PC-3 (cell line): ENCODE results near the gene ANK2. TPM values are rescaled to one million over a fixed set of nuclear protein-coding genes. Genes with fewer than 3 reads are reported as not detected.

Source experiments
- ATAC-seq: fragments of 200-7000 bp; cut with Tn5 transposase; 2 replicates; pipeline ENCODE4 v1.9.1; 2020; ENCODE audit warnings: mild to moderate bottlenecking, moderate library complexity
- BruUV-seq: library from RNA; stranded (reverse); fragments of 400-500 nt; replicated peaks from 2 replicates; lab custom pipeline; 2021; lab: Mats Ljungman, UMichigan
- CTCF ChIA-PET: fragments of 300-600 bp; sonication (Branson Sonifier 250); formaldehyde crosslinking; loops from one replicate; lab custom pipeline; 2022; ENCODE audit warnings: antibody characterized with exemption; lab: Charles Lee
- POLR2A ChIA-PET: fragments of 300-600 bp; sonication (Branson Sonifier 250); formaldehyde crosslinking; loops from one replicate; lab custom pipeline; 2022; ENCODE audit warnings: antibody characterized with exemption; ENCODE audit not compliant: unreplicated experiment; lab: Charles Lee
- DNase-seq: peaks from one replicate; pipeline ENCODE4 v3.0.0-alpha.2; 2015
- H2AFZ ChIP-seq: fragments of 300-600 bp; sonication (generic); 2 replicates; pipeline ENCODE4 v1.6.0; 2016; ENCODE audit warnings: antibody characterized with exemption, low read length
- H3F3A ChIP-seq: fragments of 300-600 bp; sonication (generic); one replicate; pipeline ENCODE4 v1.6.0; 2017; ENCODE audit warnings: antibody characterized with exemption, low read length, control low read depth, mild to moderate bottlenecking; ENCODE audit not compliant: unreplicated experiment
- H3K27ac ChIP-seq: fragments of 300-600 bp; sonication (generic); 2 replicates; pipeline ENCODE4 v1.5.1; 2016; ENCODE audit warnings: mild to moderate bottlenecking, low read length
- H3K27me3 ChIP-seq: fragments of 300-600 bp; sonication (generic); 2 replicates; pipeline ENCODE4 v1.6.1; 2016; ENCODE audit warnings: low read length, mixed read lengths
- H3K36me3 ChIP-seq: fragments of 300-600 bp; sonication (generic); 2 replicates; pipeline ENCODE4 v1.6.1; 2016; ENCODE audit warnings: low read depth, mixed run types, low read length, mixed read lengths
- H3K4me1 ChIP-seq: fragments of 300-600 bp; sonication (generic); 2 replicates; pipeline ENCODE4 v1.5.1; 2016; ENCODE audit warnings: low read length; ENCODE audit not compliant: insufficient read depth
- H3K4me2 ChIP-seq: fragments of 300-600 bp; sonication (generic); 2 replicates; pipeline ENCODE4 v1.6.0; 2016; ENCODE audit warnings: low read length
- H3K4me3 ChIP-seq: fragments of 300-600 bp; sonication (generic); 2 replicates; pipeline ENCODE4 v1.5.1; 2016; ENCODE audit warnings: mild to moderate bottlenecking, low read length, mixed read lengths
- H3K79me2 ChIP-seq: fragments of 300-600 bp; sonication (generic); 2 replicates; pipeline ENCODE4 v1.6.1; 2017; ENCODE audit warnings: low read length, mixed read lengths
- H3K9ac ChIP-seq: fragments of 300-600 bp; sonication (generic); 2 replicates; pipeline ENCODE4 v1.6.0; 2016; ENCODE audit warnings: mild to moderate bottlenecking, low read length
- H3K9me2 ChIP-seq: fragments of 300-600 bp; sonication (generic); replicated peaks from 2 replicates; pipeline ENCODE4 v1.6.1; 2016; ENCODE audit warnings: mixed run types, low read length, mixed read lengths
- H3K9me3 ChIP-seq: fragments of 300-600 bp; sonication (generic); 2 replicates; pipeline ENCODE4 v1.6.1; 2016; ENCODE audit warnings: low read length, mixed read lengths
- H4K20me1 ChIP-seq: fragments of 300-600 bp; sonication (generic); 2 replicates; pipeline ENCODE4 v1.6.1; 2016; ENCODE audit warnings: low read length, mixed read lengths
- CTCF ChIP-seq: fragments of 300-600 bp; sonication (generic); conservative IDR thresholded peaks from 2 replicates; pipeline ENCODE4 v1.5.1; 2017; ENCODE audit warnings: antibody characterized with exemption, low read depth, mild to moderate bottlenecking, low read length
- EZH2 ChIP-seq: fragments of 300-600 bp; sonication (generic); IDR thresholded peaks from one replicate; pipeline ENCODE4 v1.6.1; 2017; ENCODE audit warnings: antibody characterized with exemption, mild to moderate bottlenecking, low read length; ENCODE audit not compliant: unreplicated experiment
- EZH2phosphoT487 ChIP-seq: fragments of 300-600 bp; sonication (generic); IDR thresholded peaks from 2 replicates; pipeline ENCODE4 v1.6.1; 2018; ENCODE audit warnings: mild to moderate bottlenecking, antibody characterized with exemption, low read length, borderline replicate concordance
- intact Hi-C: fragments of 100-400 bp; cut with micrococcal nuclease; formaldehyde crosslinking; loops from 2 replicates; pipeline ENCODE4 v1.9.0; 2023
- total RNA-seq: library from RNA; depleted of rRNA; stranded (reverse); fragments of >200 nt; gene quantifications from 2 replicates; pipeline ENCODE4 v1.2.3, GENCODE V29; 2014

ANK2 gene
- total RNA-seq, 1 experiment from 2014 or later, result 1.8 TPM

DNA sequence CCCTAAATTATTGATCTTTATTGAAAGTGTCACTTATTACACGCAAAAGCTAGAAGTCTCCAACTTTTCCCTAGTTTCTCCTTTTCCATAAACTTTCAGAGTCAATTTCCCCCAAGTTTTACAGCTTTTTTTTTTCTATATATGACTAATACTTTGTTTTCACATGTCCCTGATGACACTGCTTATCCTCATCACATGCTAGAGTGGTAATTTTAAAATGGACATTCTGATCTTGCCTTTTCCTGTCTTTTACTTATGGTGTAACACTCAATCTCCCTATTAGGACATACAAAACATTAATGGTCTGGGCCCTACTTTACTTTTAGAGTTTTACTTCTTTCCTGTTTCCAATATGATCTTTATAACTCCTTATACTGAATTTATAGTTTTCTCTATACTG, 112.6 kb downstream of the ANK2 start:
- Histone ChIP-seq H3K27ac (no peak overlapping the region), H3K9me3 (no peaks in the 10 kb centered on the region), H3F3A (no peaks in the 10 kb centered on the region), H3K27me3 (no peaks in the 10 kb centered on the region), H3K4me1 (no peaks in the 10 kb centered on the region), H4K20me1 (no peaks in the 10 kb centered on the region), H2AFZ (no peak overlapping the region), H3K4me3 (no peak overlapping the region), H3K9ac (no peak overlapping the region), H3K4me2 (no peak overlapping the region), H3K79me2 (no peaks in the 10 kb centered on the region), H3K36me3 (no peaks in the 10 kb centered on the region), H3K9me2 (no peaks in the 10 kb centered on the region)
- ChIA-PET CTCF (no interaction called here), POLR2A (no interaction called here)
- ATAC-seq (peak; percentile 43; the same call in 1 of the 2 replicates), DNase-seq (no peak)
- BruUV-seq, result no TSS peak
- intact Hi-C loops, result no loop called here
- TF ChIP-seq CTCF (no peak), EZH2phosphoT487 (no peak), EZH2 (no peak)

DNA sequence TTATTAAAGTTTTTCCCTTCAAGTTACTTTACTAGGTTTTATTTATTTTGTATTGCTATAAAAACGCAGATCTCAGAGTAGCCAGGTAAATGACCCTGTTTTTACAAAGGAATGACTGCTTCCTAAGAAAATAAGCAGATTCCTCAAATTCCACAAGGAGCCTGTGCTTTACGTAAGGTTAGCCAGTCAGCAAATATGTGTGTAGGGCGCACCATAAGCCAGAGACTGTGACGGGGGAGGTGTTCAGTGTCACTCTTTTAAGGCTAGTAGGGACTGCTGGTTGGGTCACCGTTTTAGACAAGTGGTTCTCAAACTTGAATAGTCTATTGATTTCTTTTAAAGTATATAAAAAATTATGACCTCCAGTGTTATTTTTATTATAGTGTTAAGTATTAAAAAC, 119.9 kb downstream of the ANK2 start:
- Histone ChIP-seq H2AFZ (no peak overlapping the region), H3K36me3 (no peaks in the 10 kb centered on the region), H3K9me2 (no peaks in the 10 kb centered on the region), H3K4me2 (no peak overlapping the region), H3K79me2 (no peaks in the 10 kb centered on the region), H3K4me1 (no peaks in the 10 kb centered on the region), H3F3A (no peaks in the 10 kb centered on the region), H3K9me3 (no peaks in the 10 kb centered on the region), H3K9ac (no peak overlapping the region), H3K27me3 (peaks cover 14% of the 10 kb centered on the region; the same call in 1 of the 2 replicates), H3K4me3 (no peak overlapping the region), H3K27ac (no peak overlapping the region), H4K20me1 (no peaks in the 10 kb centered on the region)
- intact Hi-C loops, result no loop called here
- DNase-seq (peak; percentile 6), ATAC-seq (peak; percentile 35; the same call in 1 of the 2 replicates)
- ChIA-PET POLR2A (no interaction called here), CTCF (no interaction called here)
- BruUV-seq, result no TSS peak
- TF ChIP-seq EZH2phosphoT487, result no peak
- no peak for TF ChIP-seq CTCF

- Histone ChIP-seq H3K4me2 (no peak overlapping the region), H3K79me2 (no peaks in the 10 kb centered on the region), H3K27me3 (peaks cover 15% of the 10 kb centered on the region; the same call in 1 of the 2 replicates), H3K9me2 (no peaks in the 10 kb centered on the region), H3K27ac (no peak overlapping the region), H3K9ac (no peak overlapping the region), H2AFZ (no peak overlapping the region), H3K36me3 (no peaks in the 10 kb centered on the region), H3K4me1 (no peaks in the 10 kb centered on the region), H3K9me3 (no peaks in the 10 kb centered on the region), H4K20me1 (no peaks in the 10 kb centered on the region), H3F3A (no peaks in the 10 kb centered on the region), H3K4me3 (no peak overlapping the region)
- DNase-seq, result no peak
- TF ChIP-seq EZH2phosphoT487, result no peak
- ChIA-PET POLR2A (no interaction called here), CTCF (no interaction called here)
- intact Hi-C loops, result no loop called here
- ATAC-seq, result no peak
- no TSS peak for BruUV-seq
These were observed 120.8 kb downstream of the ANK2 start for GRCh38 chr4:113170115-113170804.
